GM12892 (cell line): ENCODE measurements around the gene CSNK1G2.

Source experiments
- POLR2A ChIP-seq: IDR thresholded peaks from 2 replicates; pipeline ENCODE4 v1.6.1; 2011; ENCODE audit warnings: low read depth, low read length, control low read depth
- POLR2AphosphoS5 ChIP-seq: IDR thresholded peaks from 2 replicates; pipeline ENCODE4 v1.6.1; 2011; ENCODE audit warnings: low read depth, low read length, control low read depth

- TF ChIP-seq POLR2AphosphoS5 (no peak), POLR2A (no peak)
Observed at GRCh38 chr19:2012941-2013682, 72.1 kb downstream of the CSNK1G2 start.
